ENCODE data around the gene MEAK7. TPM values are rescaled to one million over a fixed set of nuclear protein-coding genes. Genes with fewer than 3 reads are reported as not detected.

MEAK7 gene
- total and polyA plus RNA-seq, 2 of the 8 experiments (the other 6 are each of a cell fraction or from before 2014, with no cell fraction given) = 9.6 to 19.6 TPM

DNA sequence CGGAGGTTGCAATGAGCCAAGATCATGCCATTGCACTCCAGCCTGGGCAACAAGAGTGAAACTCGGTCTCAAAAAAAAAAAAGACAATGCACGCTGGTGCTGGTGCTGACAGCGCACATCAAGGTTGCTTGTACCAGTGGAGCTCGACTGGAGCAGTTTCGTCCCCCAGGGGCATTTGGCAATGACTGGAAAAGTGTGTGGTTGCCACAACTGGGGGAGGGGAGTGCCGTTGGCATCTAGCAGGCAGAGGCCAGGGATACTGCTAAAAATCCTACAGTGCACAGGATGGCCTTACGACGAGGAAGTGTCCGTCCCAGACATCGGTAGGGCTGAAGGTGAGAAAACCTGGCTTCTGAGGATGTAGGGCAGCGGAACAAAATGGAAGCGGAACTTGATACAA lies 2.4 kb downstream of the MEAK7 start (continued):
- TF ChIP-seq RAD21 (IDR thresholded peaks at IDR 0.05 in 1 of 2, conservative IDR thresholded peaks at IDR 0.05 in 1 of 2; ENCODE audit: low read depth in 2 of 2, low read length in 2 of 2) (no peak), HDAC6 (IDR thresholded peaks at IDR 0.05; ENCODE audit: low read depth, low read length) (no peak)
